Glutamatergic neuron (in vitro differentiated cells): ENCODE results near the gene HAGH. TPM values are rescaled to one million over a fixed set of nuclear protein-coding genes. Genes with fewer than 3 reads are reported as not detected.

ENCODE experiments used
- DNase-seq: peaks from one replicate; pipeline ENCODE4 v3.0.0; 2022
- H3K27ac Mint-ChIP-seq: one replicate; pipeline ENCODE4 v1.8.0; 2020; ENCODE audit warnings: mild to moderate bottlenecking, mixed read lengths, inconsistent platforms; ENCODE audit not compliant: unreplicated experiment
- H3K27me3 Mint-ChIP-seq: one replicate; pipeline ENCODE4 v1.8.0; 2020; ENCODE audit warnings: mild to moderate bottlenecking, moderate library complexity, mixed read lengths, inconsistent platforms; ENCODE audit not compliant: unreplicated experiment
- H3K36me3 Mint-ChIP-seq: one replicate; pipeline ENCODE4 v1.8.0; 2020; ENCODE audit warnings: mild to moderate bottlenecking, mixed read lengths, inconsistent platforms; ENCODE audit not compliant: unreplicated experiment
- H3K4me1 Mint-ChIP-seq: one replicate; pipeline ENCODE4 v1.8.0; 2020; ENCODE audit warnings: mild to moderate bottlenecking, low read depth, mixed read lengths, inconsistent platforms; ENCODE audit not compliant: unreplicated experiment
- H3K4me3 Mint-ChIP-seq: one replicate; pipeline ENCODE4 v1.8.0; 2020; ENCODE audit warnings: mild to moderate bottlenecking, mixed read lengths, inconsistent platforms; ENCODE audit not compliant: unreplicated experiment
- H3K9me3 Mint-ChIP-seq: one replicate; pipeline ENCODE4 v1.8.0; 2020; ENCODE audit warnings: mild to moderate bottlenecking, moderate library complexity, mixed read lengths, inconsistent platforms; ENCODE audit not compliant: unreplicated experiment
- total RNA-seq: library from RNA; stranded (reverse); fragmentation: NEBNext Ultra II Directional; extraction: Animal tissue kit (Norgen Biotek cat#: 25700); gene quantifications from one replicate; pipeline ENCODE4 v1.2.1, GENCODE V29; 2021; ENCODE audit not compliant: unreplicated experiment
- TF ChIP-seq, protein P1 (sequence below): fragments of 200-600 bp; sonication (generic); IDR thresholded peaks from one replicate; pipeline ENCODE4 v1.5.0; 2021; ENCODE audit not compliant: partially characterized antibody, unreplicated experiment

HAGH gene
- total RNA-seq, 1 donor from 2014 or later: 99.6 TPM

DNA sequence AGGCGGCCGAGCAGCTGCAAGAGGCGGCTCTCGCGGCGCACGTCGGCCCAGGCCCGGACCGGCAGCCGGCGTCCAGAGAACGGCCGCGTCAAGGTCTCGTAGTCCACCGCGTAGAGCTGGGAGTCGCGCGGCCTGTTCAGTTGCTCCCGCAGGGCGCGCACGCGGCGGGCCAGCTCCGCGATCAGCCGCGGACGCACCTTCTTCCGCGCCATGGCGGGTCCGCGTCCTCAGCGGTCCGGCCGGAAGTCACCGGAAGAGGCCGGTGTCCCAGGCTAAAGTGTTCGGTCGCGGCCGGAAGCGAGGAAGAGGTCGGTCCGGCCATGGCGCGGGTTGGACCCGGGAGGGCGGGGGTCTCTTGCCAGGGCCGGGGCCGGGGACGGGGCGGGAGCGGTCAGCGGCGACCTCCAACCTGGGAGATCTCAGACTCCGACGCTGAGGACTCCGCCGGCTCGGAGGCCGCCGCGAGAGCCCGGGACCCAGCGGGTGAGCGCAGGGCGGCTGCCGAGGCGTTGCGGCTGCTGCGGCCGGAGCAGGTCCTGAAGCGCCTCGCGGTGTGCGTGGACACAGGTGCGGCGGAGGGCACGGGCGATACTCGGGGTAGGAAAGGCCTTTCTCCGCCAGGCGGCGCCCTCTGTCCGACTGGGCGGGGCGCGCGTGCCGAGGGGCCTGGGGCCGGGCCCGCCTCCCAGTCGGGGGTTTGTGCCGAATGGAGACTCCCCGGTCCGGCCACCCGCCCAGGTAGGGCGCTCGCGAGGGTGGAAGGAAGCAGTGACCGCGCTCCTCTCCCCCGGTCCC lies 53.5 kb downstream of the HAGH start, which contains the start of gene MRPS34:
MRPS34 (minus strand) TSS at position 227 of the 795 bp plus-strand sequence; CDS start at position 212, 15 bp downstream.
- Mint-ChIP-seq H3K9me3 (peaks cover 20% of the 10 kb centered on the region), H3K27ac (peak within 1 kb of the TSS; percentile 96), H3K4me1 (peaks cover 11% of the 10 kb centered on the region), H3K27me3 (peaks cover 15% of the 10 kb centered on the region), H3K4me3 (peak within 1 kb of the TSS; percentile 99), H3K36me3 (no peaks in the 10 kb centered on the region)
- peak; percentile 91 for DNase-seq
- TF ChIP-seq, protein P1, sequence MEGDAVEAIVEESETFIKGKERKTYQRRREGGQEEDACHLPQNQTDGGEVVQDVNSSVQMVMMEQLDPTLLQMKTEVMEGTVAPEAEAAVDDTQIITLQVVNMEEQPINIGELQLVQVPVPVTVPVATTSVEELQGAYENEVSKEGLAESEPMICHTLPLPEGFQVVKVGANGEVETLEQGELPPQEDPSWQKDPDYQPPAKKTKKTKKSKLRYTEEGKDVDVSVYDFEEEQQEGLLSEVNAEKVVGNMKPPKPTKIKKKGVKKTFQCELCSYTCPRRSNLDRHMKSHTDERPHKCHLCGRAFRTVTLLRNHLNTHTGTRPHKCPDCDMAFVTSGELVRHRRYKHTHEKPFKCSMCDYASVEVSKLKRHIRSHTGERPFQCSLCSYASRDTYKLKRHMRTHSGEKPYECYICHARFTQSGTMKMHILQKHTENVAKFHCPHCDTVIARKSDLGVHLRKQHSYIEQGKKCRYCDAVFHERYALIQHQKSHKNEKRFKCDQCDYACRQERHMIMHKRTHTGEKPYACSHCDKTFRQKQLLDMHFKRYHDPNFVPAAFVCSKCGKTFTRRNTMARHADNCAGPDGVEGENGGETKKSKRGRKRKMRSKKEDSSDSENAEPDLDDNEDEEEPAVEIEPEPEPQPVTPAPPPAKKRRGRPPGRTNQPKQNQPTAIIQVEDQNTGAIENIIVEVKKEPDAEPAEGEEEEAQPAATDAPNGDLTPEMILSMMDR: peak; percentile 97

DNA sequence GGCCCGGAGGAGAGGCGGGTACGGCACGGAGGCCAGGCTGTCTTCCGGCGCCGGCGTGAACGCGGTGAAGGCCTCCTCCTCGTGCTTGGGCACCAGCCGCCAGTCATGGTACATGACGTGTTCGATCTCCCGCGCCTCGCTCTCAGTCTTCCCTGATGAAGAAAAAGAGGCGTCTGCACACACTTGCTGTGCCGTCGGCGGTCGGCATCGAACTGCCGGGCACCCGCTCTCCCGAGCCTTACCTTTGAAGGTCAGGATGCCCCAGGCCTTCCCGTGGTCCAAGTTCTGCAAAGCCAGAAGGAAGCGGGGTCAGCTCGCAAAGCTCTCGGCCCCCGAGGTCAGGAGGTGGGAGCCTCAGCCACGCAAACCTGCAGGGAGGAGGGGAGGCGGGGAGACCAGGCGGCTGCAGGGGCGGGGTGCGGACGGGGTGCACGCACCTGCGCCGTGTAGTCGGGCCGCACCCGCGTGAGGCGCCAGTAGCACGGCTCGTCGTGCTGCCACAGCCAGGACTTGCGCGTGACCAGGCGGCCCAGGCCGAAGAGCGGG lies 54.2 kb downstream of the HAGH start, which contains the start of gene EME2:
EME2 (plus strand) TSS at position 449 of the 546 bp plus-strand sequence. CDS start 418 bp downstream, outside the sequence.
- Mint-ChIP-seq H3K4me3 (peak within 1 kb of the TSS; percentile 99), H3K36me3 (no peaks in the 10 kb centered on the region), H3K27ac (peak within 1 kb of the TSS; percentile 96), H3K27me3 (peaks cover 15% of the 10 kb centered on the region), H3K4me1 (peaks cover 11% of the 10 kb centered on the region), H3K9me3 (peaks cover 21% of the 10 kb centered on the region)
- peak; percentile 55 for DNase-seq
- TF ChIP-seq, protein P1: no peak

DNA sequence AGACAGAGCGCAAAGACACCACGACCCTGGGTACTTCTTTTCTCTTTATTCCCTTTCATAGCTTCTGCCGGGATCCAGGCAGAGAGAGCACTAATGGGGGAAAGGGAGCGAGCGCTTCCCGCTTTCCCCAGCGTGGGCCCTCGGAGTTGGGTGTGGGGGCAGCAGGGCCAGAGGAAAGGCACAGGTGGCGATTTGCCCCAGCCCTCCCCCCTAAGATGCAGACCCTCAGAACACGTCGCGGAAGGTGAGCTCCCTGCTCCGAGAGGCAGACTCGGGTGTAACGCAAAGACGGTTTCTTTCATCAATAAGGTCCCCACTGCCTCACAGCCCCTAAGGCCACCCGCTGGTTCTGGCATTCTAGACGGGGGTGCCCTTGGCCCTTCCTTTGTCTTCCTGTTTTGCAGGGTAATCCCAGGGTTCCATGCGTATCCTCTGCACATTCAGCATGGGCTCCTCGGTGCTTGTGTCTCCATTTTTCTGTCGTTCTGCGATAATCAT lies 54.7 kb downstream of the HAGH start:
- TF ChIP-seq, protein P1: no peak
- H3K9me3 Mint-ChIP-seq: peaks cover 21% of the 10 kb centered on the region
- H3K27me3 Mint-ChIP-seq: peaks cover 18% of the 10 kb centered on the region
- peak overlapping the region; percentile 99 for H3K4me3 Mint-ChIP-seq
- H3K36me3 Mint-ChIP-seq: no peaks in the 10 kb centered on the region
- peak overlapping the region; percentile 96 for H3K27ac Mint-ChIP-seq
- no peak for DNase-seq
- peaks cover 11% of the 10 kb centered on the region for H3K4me1 Mint-ChIP-seq

DNA sequence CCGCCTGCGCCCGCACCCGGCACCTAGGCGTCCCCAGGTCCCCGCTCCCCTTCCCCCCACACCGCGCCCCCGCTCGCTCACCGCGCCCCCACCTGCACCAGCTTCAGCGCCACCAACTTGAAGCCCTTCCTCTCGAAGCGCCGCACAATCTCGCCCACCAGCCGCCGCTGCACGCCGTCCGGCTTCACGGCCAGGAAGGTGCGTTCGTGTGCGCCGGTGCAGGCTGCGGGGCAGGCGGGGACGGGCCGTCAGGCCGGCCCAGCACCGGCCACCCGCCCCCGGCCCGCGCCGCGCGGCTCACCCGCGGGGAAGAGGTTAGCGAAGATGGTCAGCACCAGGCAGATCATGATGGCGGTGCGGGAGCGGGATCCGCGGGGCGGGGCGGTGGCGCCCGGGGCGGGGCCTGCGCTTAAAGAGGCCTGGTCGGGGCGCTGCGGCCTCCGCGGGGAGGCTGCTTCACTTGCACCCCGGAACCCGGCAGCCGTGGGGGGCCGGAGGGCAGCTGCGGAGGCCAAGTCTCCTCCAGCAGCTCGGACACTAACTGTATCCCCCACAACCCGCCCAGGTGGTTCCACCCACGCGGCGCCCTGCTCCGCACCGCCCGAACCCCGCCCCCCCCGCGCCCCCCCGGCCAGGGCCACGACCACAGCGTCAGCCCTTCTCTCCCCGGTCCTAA lies 55.3 kb downstream of the HAGH start, which contains the start of gene NME3:
NME3 (minus strand) TSS at position 356 of the 676 bp plus-strand sequence; CDS start at position 347, 9 bp downstream.
- Mint-ChIP-seq H3K27ac (peak within 1 kb of the TSS; percentile 96), H3K9me3 (peaks cover 21% of the 10 kb centered on the region), H3K4me1 (peaks cover 7% of the 10 kb centered on the region), H3K4me3 (peak within 1 kb of the TSS; percentile 99), H3K36me3 (no peaks in the 10 kb centered on the region), H3K27me3 (peaks cover 15% of the 10 kb centered on the region)
- peak; percentile 88 for DNase-seq
- TF ChIP-seq, protein P1: no peak
